Measurements from ENCODE around the gene IL36B.
A peak's percentile ranks its signal among the peaks of the same experiment; 100 is the strongest.
"Not testable (repeated sequence)": the region's sequence is repeated elsewhere in the genome, so short reads cannot be mapped to it uniquely, and the experiment has no call there.

IL36B gene

GRCh38 chr2:113096842-113097618 is 44.4 kb upstream of the IL36B start:
- not testable (repeated sequence) for H3K36me3 ChIP-seq (ENCODE audit: control insufficient read depth in 1 of 2, insufficient read depth in 2 of 2, low read depth in 1 of 2, low read length in 2 of 2); H3K18ac ChIP-seq (ENCODE audit: low read depth in 1 of 2, low read length in 2 of 2); H3K4me3 ChIP-seq (ENCODE audit: insufficient read depth in 1 of 2, low read depth in 1 of 2, low read length in 2 of 2); H3K9ac ChIP-seq (ENCODE audit: low read length); H3K23ac ChIP-seq (ENCODE audit: low read length in 2 of 2); H2BK12ac ChIP-seq (ENCODE audit: low read length in 2 of 2); H3K27ac ChIP-seq (ENCODE audit: low read length, poor library complexity, severe bottlenecking); H4K91ac ChIP-seq (ENCODE audit: low read length); H4K8ac ChIP-seq (ENCODE audit: low read length); H3K4me2 ChIP-seq (ENCODE audit: low read length, poor library complexity, severe bottlenecking); H2AFZ ChIP-seq (ENCODE audit: low read depth, low read length); H2BK15ac ChIP-seq (ENCODE audit: low read depth, poor library complexity, severe bottlenecking); H3K4ac ChIP-seq (ENCODE audit: low read depth in 1 of 2, low read length in 2 of 2); H3K4me1 ChIP-seq (ENCODE audit: control insufficient read depth, insufficient read depth, low read depth, low read length); DNase-seq; H3K14ac ChIP-seq (ENCODE audit: low read length in 2 of 2); H2BK5ac ChIP-seq (ENCODE audit: low read depth, low read length, poor library complexity, severe bottlenecking); H3K79me1 ChIP-seq (replicated peaks; ENCODE audit: low read length, poor library complexity, severe bottlenecking); H2AK5ac ChIP-seq (ENCODE audit: low read length, severe bottlenecking); H2BK120ac ChIP-seq (ENCODE audit: low read depth, low read length)
- Histone ChIP-seq H3K9me3 (ENCODE audit: control insufficient read depth, low read length) (peaks cover 13% of the 10 kb centered on the region), H3K27me3 (ENCODE audit: control insufficient read depth in 1 of 2, insufficient read depth in 1 of 2, low read length in 2 of 2) (peaks cover 3 to 18% of the 10 kb centered on the region in 2 experiments)
- 43% methylated on average over 2 of the region's 2 CpGs for WGBS

DNA sequence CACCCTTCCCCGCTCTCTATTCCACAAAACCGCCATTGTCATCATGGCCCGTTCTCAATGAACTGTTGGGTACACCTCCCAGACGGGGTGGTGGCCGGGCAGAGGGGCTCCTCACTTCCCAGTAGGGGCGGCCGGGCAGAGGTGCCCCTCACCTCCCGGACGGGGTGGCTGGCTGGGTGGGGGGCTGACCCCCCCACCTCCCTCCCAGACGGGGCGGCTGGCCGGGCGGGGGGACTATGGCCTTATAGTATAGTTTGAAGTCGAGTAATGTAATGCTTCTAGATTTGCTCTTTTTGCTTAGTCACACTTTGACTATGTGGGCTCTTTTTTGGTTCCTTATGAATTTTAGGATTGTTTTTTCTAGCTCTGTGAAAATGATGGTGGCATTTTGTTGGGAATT is 43.6 kb upstream of the IL36B start:
- not testable (repeated sequence) for H3K4me3 ChIP-seq (ENCODE audit: insufficient read depth in 1 of 2, low read depth in 1 of 2, low read length in 2 of 2); H3K9ac ChIP-seq (ENCODE audit: low read length); H3K14ac ChIP-seq (ENCODE audit: low read length in 2 of 2); H4K8ac ChIP-seq (ENCODE audit: low read length); H3K27ac ChIP-seq (ENCODE audit: low read length, poor library complexity, severe bottlenecking); H3K4me1 ChIP-seq (ENCODE audit: control insufficient read depth, insufficient read depth, low read depth, low read length); H2BK12ac ChIP-seq (ENCODE audit: low read length in 2 of 2); H2AFZ ChIP-seq (ENCODE audit: low read depth, low read length); H3K4ac ChIP-seq (ENCODE audit: low read depth in 1 of 2, low read length in 2 of 2); H4K91ac ChIP-seq (ENCODE audit: low read length); H3K79me1 ChIP-seq (replicated peaks; ENCODE audit: low read length, poor library complexity, severe bottlenecking); H2BK120ac ChIP-seq (ENCODE audit: low read depth, low read length); H3K23ac ChIP-seq (ENCODE audit: low read length in 2 of 2); H2AK5ac ChIP-seq (ENCODE audit: low read length, severe bottlenecking); H3K18ac ChIP-seq (ENCODE audit: low read depth in 1 of 2, low read length in 2 of 2); H2BK5ac ChIP-seq (ENCODE audit: low read depth, low read length, poor library complexity, severe bottlenecking); H2BK15ac ChIP-seq (ENCODE audit: low read depth, poor library complexity, severe bottlenecking); H3K4me2 ChIP-seq (ENCODE audit: low read length, poor library complexity, severe bottlenecking); DNase-seq; H3K36me3 ChIP-seq (ENCODE audit: control insufficient read depth in 1 of 2, insufficient read depth in 2 of 2, low read depth in 1 of 2, low read length in 2 of 2)
- WGBS = 82% methylated on average over 8 of the region's 14 CpGs
- Histone ChIP-seq H3K27me3 (ENCODE audit: control insufficient read depth in 1 of 2, insufficient read depth in 1 of 2, low read length in 2 of 2) (peaks cover 10 to 25% of the 10 kb centered on the region in 2 experiments), H3K9me3 (ENCODE audit: control insufficient read depth, low read length) (peaks cover 13% of the 10 kb centered on the region)

DNA sequence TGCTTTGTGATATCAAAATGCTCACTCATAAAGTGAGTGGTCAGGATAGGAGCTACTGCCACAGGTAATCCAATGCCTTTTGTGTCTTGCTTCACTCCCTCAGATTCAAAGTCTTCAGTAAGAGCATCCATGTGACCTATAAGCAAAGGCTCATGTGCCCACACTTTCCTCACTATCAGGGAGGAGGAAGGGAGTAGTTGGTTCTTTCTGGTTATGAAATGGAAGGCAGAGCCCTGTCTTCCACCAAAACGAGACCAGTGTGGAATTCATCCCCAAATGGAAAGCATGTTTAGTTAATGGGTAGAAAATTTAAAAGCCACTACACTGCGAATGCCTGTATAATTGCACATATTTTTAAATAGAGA is 40.9 kb upstream of the IL36B start:
- Histone ChIP-seq H2AFZ (ENCODE audit: low read depth, low read length) (no peak overlapping the region), H3K79me1 (replicated peaks; ENCODE audit: low read length, poor library complexity, severe bottlenecking) (no peaks in the 10 kb centered on the region), H3K4ac (ENCODE audit: low read depth in 1 of 2, low read length in 2 of 2) (no peak overlapping the region), H3K14ac (ENCODE audit: low read length in 2 of 2) (no peak overlapping the region), H3K9ac (ENCODE audit: low read length) (no peak overlapping the region), H3K23ac (ENCODE audit: low read length in 2 of 2) (no peak overlapping the region), H3K4me1 (ENCODE audit: control insufficient read depth, insufficient read depth, low read depth, low read length) (no peaks in the 10 kb centered on the region), H4K8ac (ENCODE audit: low read length) (no peak overlapping the region), H2BK15ac (ENCODE audit: low read depth, poor library complexity, severe bottlenecking) (no peak overlapping the region), H2AK5ac (ENCODE audit: low read length, severe bottlenecking) (no peak overlapping the region), H4K91ac (ENCODE audit: low read length) (no peak overlapping the region), H3K27me3 (ENCODE audit: control insufficient read depth in 1 of 2, insufficient read depth in 1 of 2, low read length in 2 of 2) (peaks cover 29 to 45% of the 10 kb centered on the region in 2 experiments), H3K36me3 (ENCODE audit: control insufficient read depth in 1 of 2, insufficient read depth in 2 of 2, low read depth in 1 of 2, low read length in 2 of 2) (no peaks in the 10 kb centered on the region), H2BK120ac (ENCODE audit: low read depth, low read length) (no peak overlapping the region), H3K27ac (ENCODE audit: low read length, poor library complexity, severe bottlenecking) (no peak overlapping the region), H3K4me2 (ENCODE audit: low read length, poor library complexity, severe bottlenecking) (no peak overlapping the region), H3K4me3 (ENCODE audit: insufficient read depth in 1 of 2, low read depth in 1 of 2, low read length in 2 of 2) (no peak overlapping the region), H3K18ac (ENCODE audit: low read depth in 1 of 2, low read length in 2 of 2) (no peak overlapping the region), H2BK5ac (ENCODE audit: low read depth, low read length, poor library complexity, severe bottlenecking) (no peak overlapping the region), H3K9me3 (ENCODE audit: control insufficient read depth, low read length) (peaks cover 13% of the 10 kb centered on the region), H2BK12ac (ENCODE audit: low read length in 2 of 2) (no peak overlapping the region)
- WGBS = 20% methylated on average over 1 of the region's 2 CpGs
- DNase-seq = no peak

DNA sequence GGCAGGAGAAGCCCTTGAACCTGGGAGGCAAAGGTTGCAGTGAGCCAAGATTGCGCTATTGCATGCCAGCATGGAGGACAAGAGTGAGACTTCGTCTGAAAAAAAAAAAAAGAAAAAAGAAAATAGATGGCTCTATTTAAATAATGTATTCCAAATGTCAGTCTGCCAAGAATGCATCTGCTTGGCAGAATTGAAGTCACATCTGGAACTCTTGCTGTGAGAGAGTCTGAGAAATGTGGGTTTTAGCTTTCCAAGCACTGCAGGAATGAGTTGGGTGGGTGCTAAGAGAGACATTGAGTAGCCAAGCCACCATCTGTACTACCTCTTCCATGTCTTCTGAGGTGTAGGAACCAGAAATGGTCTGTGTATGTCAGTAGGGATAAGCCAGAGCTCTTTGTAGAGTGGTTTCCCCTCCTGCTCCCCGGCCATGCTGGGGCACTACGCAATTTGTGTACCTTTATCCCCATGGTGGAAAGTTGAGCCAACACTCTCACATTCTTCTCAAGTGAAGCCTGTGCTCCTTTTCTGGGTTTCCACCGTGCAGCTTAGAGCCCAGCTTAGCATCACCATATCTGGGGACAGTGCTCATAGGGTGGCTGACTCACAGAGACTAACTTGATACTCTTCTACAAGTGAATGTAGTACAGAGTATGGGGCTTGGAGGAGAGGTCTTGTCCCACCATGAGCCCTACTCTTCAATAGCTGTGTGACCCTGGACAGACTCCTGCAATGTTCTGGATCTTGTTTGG is 40.4 kb upstream of the IL36B start:
- Histone ChIP-seq H3K4ac (ENCODE audit: low read depth in 1 of 2, low read length in 2 of 2) (no peak overlapping the region), H3K18ac (ENCODE audit: low read depth in 1 of 2, low read length in 2 of 2) (no peak overlapping the region), H2BK5ac (ENCODE audit: low read depth, low read length, poor library complexity, severe bottlenecking) (no peak overlapping the region), H3K79me1 (replicated peaks; ENCODE audit: low read length, poor library complexity, severe bottlenecking) (no peaks in the 10 kb centered on the region), H3K4me1 (ENCODE audit: control insufficient read depth, insufficient read depth, low read depth, low read length) (no peaks in the 10 kb centered on the region), H2BK15ac (ENCODE audit: low read depth, poor library complexity, severe bottlenecking) (no peak overlapping the region), H3K36me3 (ENCODE audit: control insufficient read depth in 1 of 2, insufficient read depth in 2 of 2, low read depth in 1 of 2, low read length in 2 of 2) (no peaks in the 10 kb centered on the region), H3K9me3 (ENCODE audit: control insufficient read depth, low read length) (peaks cover 13% of the 10 kb centered on the region), H3K23ac (ENCODE audit: low read length in 2 of 2) (no peak overlapping the region), H3K4me2 (ENCODE audit: low read length, poor library complexity, severe bottlenecking) (no peak overlapping the region), H3K9ac (ENCODE audit: low read length) (no peak overlapping the region), H2BK12ac (ENCODE audit: low read length in 2 of 2) (no peak overlapping the region), H2AFZ (ENCODE audit: low read depth, low read length) (no peak overlapping the region), H3K27ac (ENCODE audit: low read length, poor library complexity, severe bottlenecking) (no peak overlapping the region), H3K27me3 (ENCODE audit: control insufficient read depth in 1 of 2, insufficient read depth in 1 of 2, low read length in 2 of 2) (peaks cover 29 to 48% of the 10 kb centered on the region in 2 experiments), H2AK5ac (ENCODE audit: low read length, severe bottlenecking) (no peak overlapping the region), H3K14ac (ENCODE audit: low read length in 2 of 2) (peak overlapping the region in 1 of 2 experiments; percentile 18), H4K91ac (ENCODE audit: low read length) (no peak overlapping the region), H3K4me3 (ENCODE audit: insufficient read depth in 1 of 2, low read depth in 1 of 2, low read length in 2 of 2) (no peak overlapping the region), H4K8ac (ENCODE audit: low read length) (no peak overlapping the region), H2BK120ac (ENCODE audit: low read depth, low read length) (no peak overlapping the region)
- WGBS = 79% methylated on average over 4 of the region's 5 CpGs
- no peak for DNase-seq
